Smooth muscle cell (in vitro differentiated cells): ENCODE results near the gene RAB4A. TPM values are rescaled to one million over a fixed set of nuclear protein-coding genes. Genes with fewer than 3 reads are reported as not detected.

Experiments used
- DNase-seq: peaks from one replicate; lab custom pipeline; 2025; ENCODE audit not compliant: unreplicated experiment; lab: John Stamatoyannopoulos, UW
- H2AFZ ChIP-seq: fragments of 200-600 bp; sonication (generic); 2 replicates; pipeline ENCODE4 v1.6.0; 2016; ENCODE audit warnings: antibody characterized with exemption, low read depth, mild to moderate bottlenecking
- H3F3A ChIP-seq: fragments of 200-600 bp; sonication (generic); 2 replicates; pipeline ENCODE4 v1.6.0; 2017; ENCODE audit warnings: antibody characterized with exemption, low read depth
- H3K27ac ChIP-seq: fragments of 200-600 bp; sonication (generic); 2 replicates; pipeline ENCODE4 v1.5.1; 2016; ENCODE audit warnings: low read depth, mild to moderate bottlenecking
- H3K27me3 ChIP-seq: fragments of 200-600 bp; sonication (generic); 2 replicates; pipeline ENCODE4 v1.6.1; 2016; ENCODE audit warnings: low read depth, mild to moderate bottlenecking
- H3K36me3 ChIP-seq: fragments of 200-600 bp; sonication (generic); 2 replicates; pipeline ENCODE4 v1.5.1; 2016; ENCODE audit warnings: low read depth
- H3K4me1 ChIP-seq: fragments of 200-600 bp; sonication (generic); 2 replicates; pipeline ENCODE4 v1.5.1; 2016; ENCODE audit warnings: low read depth
- H3K4me2 ChIP-seq: fragments of 200-600 bp; sonication (generic); 2 replicates; pipeline ENCODE4 v1.6.0; 2016; ENCODE audit warnings: mild to moderate bottlenecking
- H3K4me3 ChIP-seq: fragments of 200-600 bp; sonication (generic); 2 replicates; pipeline ENCODE4 v1.5.1; 2016; ENCODE audit warnings: mild to moderate bottlenecking
- H3K79me2 ChIP-seq: fragments of 200-600 bp; sonication (generic); 2 replicates; pipeline ENCODE4 v1.6.0; 2016; ENCODE audit warnings: low read depth, mild to moderate bottlenecking
- H3K9ac ChIP-seq: fragments of 200-600 bp; sonication (generic); 2 replicates; pipeline ENCODE4 v1.6.0; 2016; ENCODE audit warnings: low read depth
- H3K9me3 ChIP-seq: fragments of 200-600 bp; sonication (generic); replicated peaks from 2 replicates; pipeline ENCODE4 v1.5.1; 2016; ENCODE audit warnings: low read depth
- H4K20me1 ChIP-seq: fragments of 200-600 bp; sonication (generic); 2 replicates; pipeline ENCODE4 v1.6.0; 2016; ENCODE audit warnings: low read depth
- CTCF ChIP-seq: fragments of 200-600 bp; sonication (generic); IDR thresholded peaks from 2 replicates; pipeline ENCODE4 v1.5.1; 2017; ENCODE audit warnings: borderline replicate concordance, mild to moderate bottlenecking, antibody characterized with exemption; ENCODE audit not compliant: insufficient read depth, poor library complexity, severe bottlenecking
- WGBS: methylation state at CpG from one replicate; pipeline ENCODE4 v1.1.7; 2016; ENCODE audit warnings: low lambda C conversion rate; 5-methylcytosine and 5-hydroxymethylcytosine counted together
- polyA plus RNA-seq: library from polyadenylated mRNA; unstranded; fragments of >200 nt; fragmentation: Nextera tagmentation; extraction: Ambion mirVana; gene quantifications from 2 replicates; pipeline ENCODE4 v1.2.1, GENCODE V29; 2016
- total RNA-seq: library from RNA; depleted of rRNA; stranded (reverse); fragments of >200 nt; gene quantifications from 2 replicates; pipeline ENCODE4 v1.2.3, GENCODE V29; 2014

Gene RAB4A
- total and polyA plus RNA-seq, 2 experiments from 2014 or later = 43.9 to 52.7 TPM

GRCh38 chr1:229300099-229300757 is 29.3 kb downstream of the RAB4A start:
- Histone ChIP-seq H3K9me3 (no peaks in the 10 kb centered on the region), H3K79me2 (no peaks in the 10 kb centered on the region), H3K27ac (no peak overlapping the region), H3K4me2 (no peak overlapping the region), H2AFZ (no peak overlapping the region), H3K9ac (no peak overlapping the region), H4K20me1 (no peaks in the 10 kb centered on the region), H3K27me3 (no peaks in the 10 kb centered on the region), H3K4me3 (no peak overlapping the region), H3K36me3 (peaks cover 29% of the 10 kb centered on the region), H3K4me1 (no peaks in the 10 kb centered on the region), H3F3A (no peaks in the 10 kb centered on the region)
- no peak for DNase-seq
- no peak for TF ChIP-seq CTCF
- WGBS = 80% methylated on average over 6 of the region's 6 CpGs

GRCh38 chr1:229302740-229303139 is 31.8 kb downstream of the RAB4A start:
- Histone ChIP-seq H3K36me3 (peaks cover 29% of the 10 kb centered on the region), H3K27ac (no peak overlapping the region), H3F3A (no peaks in the 10 kb centered on the region), H3K4me3 (no peak overlapping the region), H3K4me1 (no peaks in the 10 kb centered on the region), H3K9me3 (no peaks in the 10 kb centered on the region), H3K4me2 (no peak overlapping the region), H3K27me3 (no peaks in the 10 kb centered on the region), H4K20me1 (no peaks in the 10 kb centered on the region), H3K9ac (no peak overlapping the region), H2AFZ (no peak overlapping the region), H3K79me2 (no peaks in the 10 kb centered on the region)
- no peak for DNase-seq
- 97% methylated on average over 8 of the region's 8 CpGs for WGBS
- no peak for TF ChIP-seq CTCF

- Histone ChIP-seq H3K27me3 (no peaks in the 10 kb centered on the region), H3K4me3 (no peak overlapping the region), H3K9ac (no peak overlapping the region), H4K20me1 (no peaks in the 10 kb centered on the region), H3K27ac (no peak overlapping the region), H3K4me1 (no peaks in the 10 kb centered on the region), H3F3A (no peaks in the 10 kb centered on the region), H3K79me2 (no peaks in the 10 kb centered on the region), H3K9me3 (no peaks in the 10 kb centered on the region), H2AFZ (no peak overlapping the region), H3K4me2 (no peak overlapping the region), H3K36me3 (peaks cover 29% of the 10 kb centered on the region)
- DNase-seq = no peak
- TF ChIP-seq CTCF = no peak
- 98% methylated on average over 4 of the region's 4 CpGs for WGBS
Observed at GRCh38 chr1:229303855-229304254, 32.9 kb downstream of the RAB4A start.

DNA sequence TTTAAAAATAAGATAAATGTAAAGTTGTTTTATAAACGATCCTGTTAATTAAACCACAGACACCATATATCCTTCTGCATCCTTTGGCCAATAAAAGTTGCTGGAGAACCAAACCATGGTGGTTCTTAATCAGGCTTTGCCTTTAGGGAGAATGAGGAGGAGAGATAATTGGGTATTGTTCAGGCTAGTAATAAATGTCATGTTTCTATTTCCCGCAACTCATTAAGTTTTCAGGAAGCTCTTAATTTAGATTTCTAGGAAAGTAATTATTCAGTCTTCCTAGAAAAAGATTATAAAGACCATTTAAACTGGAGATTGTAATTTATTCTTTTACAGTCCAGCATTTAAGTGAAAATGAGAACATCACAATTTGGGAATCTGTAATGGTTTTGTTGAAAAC is 34.5 kb downstream of the RAB4A start:
- no peaks in the 10 kb centered on the region for H3K79me2 ChIP-seq
- no peak overlapping the region for H3K4me2 ChIP-seq
- no peaks in the 10 kb centered on the region for H3K9me3 ChIP-seq
- H3K27me3 ChIP-seq = no peaks in the 10 kb centered on the region
- H3K27ac ChIP-seq = no peak overlapping the region
- H3K4me3 ChIP-seq = no peak overlapping the region
- H3F3A ChIP-seq = no peaks in the 10 kb centered on the region
- peaks cover 19% of the 10 kb centered on the region for H3K36me3 ChIP-seq
- no peaks in the 10 kb centered on the region for H3K4me1 ChIP-seq
- DNase-seq = no peak
- H3K9ac ChIP-seq = no peak overlapping the region
- WGBS = 84% methylated on average over 2 of the region's 2 CpGs
- H4K20me1 ChIP-seq = no peaks in the 10 kb centered on the region
- H2AFZ ChIP-seq = no peak overlapping the region
- no peak for TF ChIP-seq CTCF
